GM12873 (cell line): ENCODE measurements around the gene HPRT1.
A peak's percentile ranks its signal among the peaks of the same experiment; 100 is the strongest.

Experiments
- CTCF ChIP-seq: IDR thresholded peaks from 2 replicates; pipeline ENCODE4 v1.5.1; 2012; ENCODE audit warnings: low read depth, mild to moderate bottlenecking, moderate library complexity, low read length, control low read depth; ENCODE audit not compliant: insufficient read depth; ENCODE audit errors: missing control alignments

HPRT1 gene

GRCh38 chrX:134460005-134460861 lies at the start of gene HPRT1:
Gene HPRT1 (plus strand): TSS chrX:134460165. CDS start chrX:134460312, 147 bp downstream.
- no peak for TF ChIP-seq CTCF

- no peak for TF ChIP-seq CTCF
These were observed 43.9 kb upstream of the HPRT1 start for GRCh38 chrX:134416087-134416486.

GRCh38 chrX:134418317-134419113 lies 41.5 kb upstream of the HPRT1 start:
- no peak for TF ChIP-seq CTCF

GRCh38 chrX:134419784-134420183 lies 40.2 kb upstream of the HPRT1 start:
- TF ChIP-seq CTCF: no peak

- peak; percentile 16 for TF ChIP-seq CTCF
These were observed 36.4 kb upstream of the HPRT1 start for GRCh38 chrX:134423606-134424005.

GRCh38 chrX:134426281-134426680 lies 33.7 kb upstream of the HPRT1 start:
- no peak for TF ChIP-seq CTCF

GRCh38 chrX:134431894-134432293 lies 28.1 kb upstream of the HPRT1 start:
- TF ChIP-seq CTCF: no peak
